HG03354 (cell line): ENCODE measurements around the gene PNPLA1.
A peak's percentile ranks its signal among the peaks of the same experiment; 100 is the strongest.

Experiments
- ATAC-seq: cut with Tn5 transposase; IDR thresholded peaks from one replicate; pipeline ENCODE4 v1.9.1; 2021; ENCODE audit warnings: mild to moderate bottlenecking; ENCODE audit not compliant: unreplicated experiment, poor library complexity, severe bottlenecking

Gene PNPLA1

DNA sequence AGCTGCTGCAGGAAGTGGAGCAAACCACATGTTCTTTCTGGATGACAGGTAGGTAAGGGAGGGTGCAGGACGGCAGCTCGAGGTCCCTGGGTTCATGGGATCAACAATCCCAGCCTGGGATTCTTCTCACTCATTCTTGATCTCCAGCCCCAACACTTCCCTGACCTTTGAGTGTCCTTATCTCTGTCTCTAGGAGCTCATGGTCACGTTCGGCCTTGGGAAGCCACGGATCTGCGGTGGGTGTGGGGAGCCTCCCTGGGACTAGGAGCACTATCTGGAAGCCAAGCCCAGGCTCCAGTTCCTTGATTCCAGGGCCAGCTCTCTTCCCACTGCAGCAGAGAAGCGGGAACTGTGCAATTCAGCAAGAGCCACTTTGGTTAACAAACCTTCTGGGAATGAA, 39.3 kb downstream of the PNPLA1 start:
- no peak for ATAC-seq

DNA sequence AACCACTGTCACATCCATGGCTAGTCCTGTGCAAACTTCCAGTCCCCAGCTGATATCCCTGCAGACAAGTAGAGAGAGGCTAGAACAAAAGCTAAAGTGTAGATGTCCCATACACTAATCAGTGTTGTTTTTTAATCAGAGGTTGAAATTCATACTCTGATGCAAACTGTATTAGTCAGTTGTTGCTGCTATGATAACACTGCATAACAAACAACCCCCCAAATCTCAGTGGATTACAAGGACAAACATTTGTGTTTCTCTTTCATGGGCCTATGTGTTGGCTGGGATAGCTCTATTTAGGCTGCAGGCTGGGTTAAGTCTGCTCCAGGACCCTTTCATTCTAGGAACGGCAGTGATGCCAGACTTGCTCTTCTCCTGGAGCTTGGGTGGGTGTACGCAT, 40.0 kb downstream of the PNPLA1 start:
- no peak for ATAC-seq

DNA sequence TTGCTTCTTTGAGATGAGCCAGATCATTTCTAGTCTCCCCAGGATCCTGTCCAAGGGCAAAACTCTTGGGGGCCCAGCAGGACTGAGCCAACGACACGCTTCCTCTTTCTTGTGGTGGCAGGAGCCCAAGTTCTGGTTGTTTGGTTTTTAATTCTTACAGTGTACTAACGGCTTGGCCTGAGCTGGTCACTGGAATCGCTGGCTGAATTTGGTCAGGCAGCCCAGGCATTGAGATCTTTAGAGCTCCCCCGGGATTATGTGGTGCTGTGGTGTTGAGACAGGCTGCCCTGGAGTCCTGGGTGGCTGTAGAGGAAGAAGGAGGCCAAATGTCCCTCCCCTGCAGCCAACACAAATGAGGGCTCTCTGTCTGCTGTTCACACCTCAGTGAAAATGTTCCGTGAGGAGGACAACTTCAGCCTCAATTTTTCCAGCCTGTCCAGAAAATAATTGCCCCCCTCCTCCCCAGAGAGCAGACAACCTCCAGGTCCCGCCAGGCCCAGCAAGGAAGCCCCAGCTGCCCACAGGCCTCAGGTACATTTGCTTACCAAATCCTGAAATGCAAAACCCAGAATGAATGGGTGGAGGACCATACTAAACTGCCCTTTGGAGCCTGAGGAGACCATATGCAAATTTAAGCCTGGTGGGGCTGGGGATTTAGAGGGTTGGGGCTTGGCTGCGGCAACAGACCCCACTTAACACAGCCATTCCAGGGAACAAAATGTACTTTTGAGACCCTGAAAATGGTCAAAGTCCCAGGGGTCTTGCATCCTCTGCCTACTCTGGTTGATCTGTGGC, 43.2 kb downstream of the PNPLA1 start:
- peak; percentile 52 for ATAC-seq

DNA sequence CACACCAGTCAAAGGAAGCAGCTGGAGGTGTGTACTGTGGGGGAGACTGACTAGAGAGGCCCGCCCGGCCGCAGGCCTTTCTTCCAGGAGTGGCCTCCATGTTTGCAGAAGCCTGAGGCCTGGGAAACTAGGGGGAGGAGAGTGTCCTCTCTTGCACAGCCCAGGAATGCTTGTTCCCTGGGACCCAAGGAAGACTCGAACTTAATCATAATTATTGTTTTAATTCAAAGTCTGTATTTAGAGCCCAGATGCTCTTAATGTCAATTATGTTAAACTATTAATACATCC, 43.7 kb downstream of the PNPLA1 start:
- ATAC-seq = no peak

DNA sequence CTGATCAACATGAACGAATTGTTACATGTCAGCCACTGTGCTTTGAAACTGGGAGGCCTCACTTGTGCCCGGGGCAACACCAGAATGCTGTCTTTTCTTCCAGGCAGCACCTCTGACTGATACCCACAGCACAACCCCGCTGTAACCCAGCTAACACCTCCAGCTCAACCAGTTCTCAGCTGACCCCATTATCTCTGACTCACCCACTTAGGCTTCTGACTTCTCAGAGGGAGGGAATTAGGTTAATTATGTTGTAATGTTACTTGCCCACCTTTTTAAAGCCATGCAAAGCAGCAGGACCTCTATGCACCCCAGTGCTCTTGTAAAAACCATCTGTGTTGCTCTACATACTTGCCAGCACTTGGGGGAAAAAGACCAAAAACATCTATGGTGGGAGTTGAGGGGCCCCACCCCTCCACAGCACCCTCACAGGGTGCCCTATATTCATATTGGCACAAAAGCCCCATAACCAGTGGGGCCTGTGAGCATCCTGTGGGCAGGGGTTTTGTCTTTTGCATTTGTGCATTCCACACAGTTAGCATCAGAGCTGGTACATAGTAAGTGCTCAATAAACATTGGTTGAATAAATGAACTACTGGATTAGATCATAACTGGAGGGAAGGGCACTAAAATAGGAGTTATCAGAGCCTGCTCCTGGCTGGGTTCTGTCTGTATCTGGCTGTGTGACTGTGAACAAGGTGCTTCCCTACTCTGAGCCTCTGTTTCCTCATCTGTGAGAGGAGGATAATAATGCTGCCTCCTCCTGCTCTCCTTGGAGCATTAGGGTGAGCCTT, 44.6 kb downstream of the PNPLA1 start:
- ATAC-seq = no peak

DNA sequence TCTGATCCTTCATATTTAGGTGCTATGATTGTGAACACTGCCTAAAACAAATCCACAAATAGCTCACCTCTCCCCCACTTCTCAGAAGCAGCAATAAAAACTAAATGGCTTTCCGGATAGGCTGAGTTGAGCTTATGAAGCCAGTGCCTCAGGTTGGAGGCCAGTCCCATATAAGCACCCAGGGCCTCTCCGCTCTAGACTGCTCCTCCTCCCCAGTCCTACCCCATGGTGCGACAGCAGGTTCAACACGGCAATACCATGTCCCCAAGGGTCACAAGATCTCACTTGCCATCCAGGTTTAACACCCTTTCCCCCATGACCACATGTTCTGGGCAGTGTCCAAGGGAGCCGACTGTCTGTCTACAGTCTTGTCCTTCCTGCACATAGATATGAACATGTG, 46.1 kb downstream of the PNPLA1 start:
- ATAC-seq = no peak

DNA sequence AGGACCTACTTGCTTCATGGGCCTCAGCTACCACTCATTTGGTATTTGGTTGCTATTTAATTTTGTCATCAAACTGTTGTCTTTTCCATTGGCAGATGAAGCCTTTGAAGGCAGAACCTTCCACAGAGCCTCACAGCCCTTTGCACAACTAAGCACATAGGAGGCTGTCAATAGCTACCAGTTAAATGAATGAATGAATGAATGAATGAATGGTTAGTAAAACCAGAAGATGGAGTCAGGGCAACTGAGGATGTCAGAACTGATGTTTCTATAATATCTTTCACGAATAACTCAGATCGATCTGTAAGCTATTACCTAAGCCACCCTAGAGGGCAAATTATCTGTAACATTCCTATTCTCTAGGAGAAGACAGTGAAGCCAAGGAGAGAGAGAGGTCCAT, 47.8 kb downstream of the PNPLA1 start:
- ATAC-seq = no peak

DNA sequence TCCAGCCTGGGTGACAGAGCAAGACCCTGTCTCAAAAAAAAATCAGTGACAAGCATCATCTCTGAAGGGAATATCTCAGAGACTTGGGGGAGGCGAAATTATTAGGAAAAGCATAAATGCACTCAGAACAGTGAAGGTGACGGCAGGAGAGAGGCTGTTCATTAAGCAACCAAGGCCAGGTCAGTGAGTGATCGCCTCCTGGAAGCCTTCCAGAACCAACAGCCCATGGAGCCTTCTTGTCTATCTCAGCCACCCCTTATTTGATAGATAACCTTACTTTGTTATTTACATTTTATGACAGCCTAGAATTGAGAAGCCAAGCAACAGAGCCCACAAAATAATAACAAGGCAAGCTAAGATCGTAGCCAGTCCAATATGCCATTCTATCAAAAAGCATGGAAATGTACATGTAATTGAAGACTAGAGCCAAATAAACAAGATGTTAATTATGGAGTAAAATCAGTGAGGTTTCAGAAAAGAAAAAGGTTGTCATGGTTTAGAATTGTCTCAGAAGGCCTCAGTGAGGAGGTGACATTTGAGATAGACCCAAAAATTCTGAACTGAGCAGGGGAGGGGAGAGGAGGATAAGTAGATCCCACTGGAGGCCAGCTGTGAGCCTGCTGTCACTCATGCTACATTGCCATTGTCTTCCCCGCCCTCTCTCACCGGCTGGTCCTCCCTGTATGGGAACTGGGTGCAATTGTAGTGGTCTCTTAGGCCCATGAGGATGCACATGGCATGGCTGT, 49.0 kb downstream of the PNPLA1 start:
- no peak for ATAC-seq

DNA sequence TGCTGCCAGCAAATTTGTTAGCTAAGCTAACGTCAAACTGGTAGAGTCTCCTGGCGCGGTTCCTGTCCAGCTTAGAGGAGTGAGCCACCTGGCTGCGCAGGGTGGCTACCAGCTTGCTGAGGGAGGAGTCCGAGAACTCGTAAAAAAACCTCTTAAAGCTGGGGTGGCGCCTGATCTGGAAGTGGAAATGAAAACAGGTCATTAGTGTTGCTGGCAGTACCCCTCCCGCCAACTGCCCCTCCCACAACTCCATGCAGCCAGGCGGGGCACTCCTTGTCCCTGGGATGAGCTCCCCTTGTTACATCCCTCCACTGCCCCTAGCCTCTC, 49.5 kb downstream of the PNPLA1 start:
- no peak for ATAC-seq

DNA sequence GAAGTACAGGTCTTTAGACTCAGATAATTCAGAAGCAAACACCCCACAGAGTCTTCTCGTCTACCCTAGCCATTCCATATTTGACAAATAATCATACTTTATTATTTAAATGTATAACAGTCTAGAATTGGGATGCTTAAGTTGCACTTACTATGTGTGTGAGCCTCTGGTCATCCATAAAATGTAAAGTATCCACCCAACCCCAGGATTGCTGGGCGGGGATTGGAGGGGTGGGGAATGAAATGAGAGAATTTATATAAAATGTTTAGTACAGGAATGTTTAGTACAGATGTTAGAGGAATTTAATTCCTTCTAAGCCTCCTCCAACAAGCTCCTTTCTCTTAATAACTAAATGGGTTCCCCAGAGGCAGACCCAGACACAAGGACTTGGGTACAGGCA, 50.0 kb downstream of the PNPLA1 start:
- ATAC-seq = no peak

DNA sequence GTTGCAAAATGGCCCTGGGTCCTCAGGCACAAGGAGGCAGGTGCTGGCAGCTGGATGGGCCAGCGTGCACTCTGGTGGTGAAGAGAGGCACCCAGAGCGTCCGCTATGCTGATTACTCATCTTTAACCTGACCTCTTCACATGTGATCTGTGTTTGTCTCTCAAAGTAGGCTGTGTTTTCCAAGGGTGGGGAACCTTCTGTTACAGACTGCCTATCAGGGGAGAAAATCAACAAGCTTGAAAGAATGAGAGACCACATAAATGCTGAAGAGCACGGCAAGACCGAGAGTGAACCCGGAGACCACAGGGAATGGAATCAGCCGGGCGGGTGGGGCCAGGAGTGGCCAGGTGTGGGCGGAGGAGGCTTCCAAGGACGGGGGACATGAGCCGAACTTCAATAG, 50.6 kb downstream of the PNPLA1 start:
- no peak for ATAC-seq

DNA sequence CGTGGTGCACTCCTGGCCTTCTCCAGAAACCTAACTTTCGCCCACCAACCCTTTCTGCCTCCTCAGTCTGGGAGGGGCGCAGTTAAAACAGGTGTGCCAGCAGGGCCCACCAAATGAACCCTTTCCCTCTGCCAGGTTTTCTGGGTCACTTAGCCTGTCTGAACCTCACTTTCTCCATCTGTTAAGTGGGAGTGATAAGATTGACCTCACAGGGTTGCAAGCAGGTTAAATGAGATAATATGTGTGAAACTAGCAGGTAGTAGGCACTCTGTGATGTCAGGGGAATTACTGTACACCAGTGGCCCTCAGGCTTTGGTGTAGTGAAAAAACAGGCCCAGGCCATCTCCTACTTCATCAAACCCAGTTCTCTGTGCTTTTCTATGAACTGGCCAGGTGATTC, 52.7 kb downstream of the PNPLA1 start:
- ATAC-seq = no peak

DNA sequence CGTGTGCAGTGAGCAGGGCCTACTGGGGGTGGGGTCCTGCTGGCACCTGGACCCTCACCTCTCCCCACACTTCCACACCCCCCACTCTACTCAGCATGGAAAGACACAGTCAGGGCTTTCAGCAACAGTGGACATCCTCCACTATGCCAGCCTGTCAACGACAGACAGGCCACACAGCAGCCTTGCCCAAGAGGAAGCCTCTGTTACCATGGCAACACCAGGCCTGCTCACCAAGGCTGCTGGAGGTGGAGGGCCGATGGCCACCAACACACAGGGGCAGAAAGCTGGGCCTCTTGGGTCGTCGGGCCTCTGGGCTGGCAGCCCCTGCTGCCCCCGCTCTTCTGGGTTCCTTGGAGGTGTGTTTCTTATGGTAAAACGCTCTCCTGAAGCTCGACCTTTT, 53.2 kb downstream of the PNPLA1 start:
- no peak for ATAC-seq

DNA sequence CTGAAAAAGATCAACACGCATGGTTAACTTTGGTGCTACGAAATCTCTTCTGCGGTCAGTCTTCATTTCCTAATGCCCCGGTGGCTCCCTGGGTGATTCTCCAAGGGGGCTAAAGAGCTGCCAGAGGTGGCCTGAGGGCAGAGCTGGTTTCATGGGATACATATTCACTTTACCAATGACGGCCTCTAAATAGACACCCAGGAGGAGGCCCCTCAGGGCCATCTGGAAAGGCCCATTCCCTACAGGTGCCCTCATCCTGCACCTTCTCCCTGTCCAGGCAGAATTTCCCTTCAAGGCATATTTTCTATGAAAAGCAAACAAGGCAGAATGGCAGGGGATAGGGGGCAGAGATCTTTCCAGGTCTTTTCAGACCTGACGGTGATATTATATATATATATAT, 54.3 kb downstream of the PNPLA1 start:
- no peak for ATAC-seq

DNA sequence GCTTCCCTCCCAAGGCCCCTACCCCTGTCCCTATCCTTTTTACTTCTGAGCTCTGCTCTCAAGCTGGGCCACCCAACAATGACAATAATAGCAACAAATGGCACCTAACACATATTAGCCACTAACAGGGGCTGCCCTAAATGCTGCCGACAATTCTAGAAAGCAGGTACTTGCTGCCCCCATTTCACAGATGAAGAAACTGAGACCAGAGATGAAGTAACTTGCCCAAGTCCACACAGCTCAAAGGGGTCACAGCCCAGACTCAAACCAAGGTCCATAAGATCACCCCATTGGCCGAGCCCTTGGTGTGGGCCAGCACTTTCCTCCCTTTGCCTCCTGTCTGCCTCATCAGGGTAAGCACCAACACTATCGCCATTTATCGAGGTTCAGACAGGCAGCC, 54.9 kb downstream of the PNPLA1 start:
- ATAC-seq = no peak

DNA sequence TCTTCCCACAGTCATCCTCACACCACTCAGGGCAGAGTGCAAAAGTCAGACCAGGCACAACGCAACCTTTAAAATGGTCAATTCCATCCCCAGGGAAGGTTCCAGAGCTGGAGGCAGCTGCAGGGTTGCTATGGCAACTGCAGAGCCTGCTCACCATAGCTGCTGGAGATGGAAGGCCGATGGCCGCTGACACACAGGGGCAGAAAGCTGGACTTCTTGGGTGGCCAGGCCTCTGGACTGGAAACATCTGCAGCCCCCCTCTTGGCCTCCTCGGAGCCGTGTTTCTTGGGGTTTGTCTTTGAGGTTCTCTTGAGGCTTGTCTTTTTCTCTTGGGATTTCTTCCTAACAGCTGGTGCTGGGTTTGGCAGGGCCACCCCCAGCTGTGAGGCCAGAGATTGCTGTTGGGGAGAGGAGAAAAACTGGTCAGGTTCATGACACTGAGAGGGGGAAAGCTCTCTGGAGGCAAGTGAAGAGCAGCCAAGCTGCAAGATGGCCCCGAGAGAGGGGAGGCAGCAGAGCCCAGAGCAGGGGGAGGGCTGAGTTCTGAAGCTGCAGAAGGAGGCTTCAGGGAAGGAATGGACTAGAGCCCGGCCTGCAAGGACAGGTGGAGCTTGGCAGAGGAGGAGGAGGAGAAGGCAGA, 56.6 kb downstream of the PNPLA1 start:
- no peak for ATAC-seq

DNA sequence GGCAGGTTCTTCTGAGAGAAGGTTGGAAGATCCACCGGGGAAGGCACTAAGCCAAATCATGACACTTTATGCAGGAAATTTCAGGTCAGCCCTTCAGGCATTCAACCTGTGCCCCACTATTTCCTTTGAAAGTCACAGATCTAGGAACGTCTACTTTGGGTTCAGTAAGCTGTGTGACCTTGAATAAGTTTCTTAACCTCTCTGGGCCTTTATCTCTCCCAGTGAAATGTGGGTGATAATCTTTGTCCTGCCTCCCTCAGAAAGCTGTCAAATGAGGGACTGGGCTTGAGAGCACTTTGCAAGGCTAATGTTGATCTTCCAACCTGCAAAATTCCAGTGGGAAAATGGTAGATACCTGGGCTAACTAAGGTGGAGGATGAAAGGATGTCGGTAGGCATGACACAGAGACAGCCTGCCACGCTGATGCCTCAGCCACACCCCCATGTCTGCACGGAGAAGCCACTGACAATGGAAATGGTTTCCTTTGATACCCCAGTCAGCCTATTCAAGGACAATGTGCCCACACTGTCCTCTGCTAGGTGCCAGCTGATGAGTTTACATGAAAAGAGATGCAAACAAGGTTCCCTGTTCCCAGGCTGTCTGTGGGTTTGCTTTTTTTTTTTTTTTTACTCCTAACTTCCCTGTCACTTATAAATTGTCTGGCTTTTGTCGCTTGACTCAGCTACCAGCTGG, 57.5 kb downstream of the PNPLA1 start:
- ATAC-seq = no peak

DNA sequence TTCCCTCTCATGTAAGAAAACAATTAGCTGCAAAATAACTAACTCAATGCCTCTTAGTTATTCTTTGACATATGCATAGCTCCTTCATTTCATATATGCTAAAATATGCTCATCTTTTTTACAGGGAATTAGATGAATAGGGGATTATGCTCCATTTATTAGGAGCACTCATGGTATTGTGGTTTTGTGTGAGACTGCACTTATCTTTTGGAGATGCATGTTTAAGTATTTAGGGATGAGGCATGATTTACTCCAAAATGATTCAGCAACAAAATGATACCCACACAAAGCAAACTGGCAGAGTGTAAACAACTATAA, 58.0 kb downstream of the PNPLA1 start:
- no peak for ATAC-seq

DNA sequence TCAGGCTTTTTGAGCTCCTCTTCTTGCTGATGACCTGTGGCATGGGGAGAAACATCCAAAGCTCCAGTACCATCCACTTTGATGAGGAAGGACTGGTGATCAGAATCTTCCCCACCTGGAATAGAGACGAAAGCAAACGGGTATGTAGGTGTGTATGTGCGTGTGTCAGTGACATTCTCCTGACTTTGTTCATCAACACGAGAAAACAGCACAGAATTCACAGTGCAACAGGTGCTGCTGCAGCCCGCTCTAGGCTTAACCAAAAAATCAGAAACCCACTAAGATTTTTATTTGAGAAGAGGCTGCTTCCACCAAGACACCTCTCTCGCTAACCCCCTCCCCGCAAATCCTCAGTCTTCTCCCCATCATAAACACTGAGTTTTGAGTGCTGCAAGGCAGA, 58.7 kb downstream of the PNPLA1 start:
- no peak for ATAC-seq

DNA sequence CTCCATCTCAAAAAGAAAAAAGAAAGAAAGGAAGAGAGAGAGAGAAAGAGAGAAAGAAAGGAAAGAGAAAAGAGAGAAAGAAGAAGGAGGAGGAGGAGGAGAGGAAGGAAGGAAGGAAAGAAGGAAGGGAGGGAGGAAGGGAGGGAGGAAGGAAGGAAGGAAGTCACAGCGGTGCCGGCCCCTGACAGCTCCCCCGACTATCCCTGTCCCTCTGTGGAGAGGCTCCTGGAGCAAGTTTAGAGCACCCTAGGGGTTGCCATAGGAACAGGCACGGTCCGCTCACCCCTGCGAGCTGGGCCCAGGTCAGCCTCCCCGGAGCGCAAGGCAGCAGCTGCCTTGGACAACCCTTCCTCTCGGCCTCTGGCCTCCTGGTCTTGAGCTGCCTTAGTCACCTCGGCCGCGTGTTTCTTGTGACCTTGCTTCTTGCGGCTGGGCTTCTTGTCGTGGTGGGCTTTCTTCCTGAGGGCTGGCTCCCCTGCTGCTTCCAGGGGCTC, 60.0 kb downstream of the PNPLA1 start:
- ATAC-seq = no peak
